GM19025 (cell line): Measurements from ENCODE around the gene HSPG2.

Experiments used
- ATAC-seq: cut with Tn5 transposase; IDR thresholded peaks from one replicate; pipeline ENCODE4 v1.9.1; 2021; ENCODE audit warnings: mild to moderate bottlenecking, low read depth, moderate library complexity; ENCODE audit not compliant: unreplicated experiment

The HSPG2 gene

DNA sequence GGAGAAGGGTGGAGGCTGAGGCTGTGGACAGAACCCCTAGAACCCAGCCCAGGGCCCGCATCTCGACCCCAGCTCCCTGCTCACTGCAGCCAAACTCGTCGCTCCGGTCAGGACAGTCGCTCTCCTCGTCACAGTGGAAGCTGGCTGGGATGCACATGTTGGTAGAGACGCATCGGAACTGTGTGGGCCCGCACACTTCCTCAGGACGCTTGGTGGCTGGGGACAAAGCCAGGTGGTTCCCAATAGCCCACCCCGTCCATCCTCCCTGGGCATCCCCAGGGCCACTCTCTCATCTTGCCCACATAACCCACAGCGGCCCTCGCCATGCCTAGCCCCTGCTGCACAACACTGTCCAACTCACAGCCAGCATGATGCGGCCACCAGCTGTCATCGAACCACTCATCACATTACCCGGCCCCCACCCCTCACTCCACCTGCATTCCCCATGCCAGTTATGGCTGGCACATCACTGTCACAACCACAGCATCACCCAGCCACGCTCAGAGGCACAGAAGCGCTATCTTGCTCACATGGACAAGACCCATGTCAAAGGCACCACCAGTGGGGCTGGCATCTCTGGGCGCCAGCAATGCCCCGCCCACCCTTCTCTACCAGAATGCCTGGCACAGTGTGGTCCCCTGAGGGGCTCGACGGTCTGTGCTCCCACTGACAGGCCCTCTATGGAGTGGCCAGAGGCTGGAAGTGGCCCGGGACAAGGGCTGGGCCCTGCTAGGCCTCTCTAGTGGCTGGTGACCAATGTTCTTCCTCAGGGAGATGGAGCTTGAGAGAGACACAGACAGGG is 51.7 kb downstream of the HSPG2 start:
- ATAC-seq: no peak

DNA sequence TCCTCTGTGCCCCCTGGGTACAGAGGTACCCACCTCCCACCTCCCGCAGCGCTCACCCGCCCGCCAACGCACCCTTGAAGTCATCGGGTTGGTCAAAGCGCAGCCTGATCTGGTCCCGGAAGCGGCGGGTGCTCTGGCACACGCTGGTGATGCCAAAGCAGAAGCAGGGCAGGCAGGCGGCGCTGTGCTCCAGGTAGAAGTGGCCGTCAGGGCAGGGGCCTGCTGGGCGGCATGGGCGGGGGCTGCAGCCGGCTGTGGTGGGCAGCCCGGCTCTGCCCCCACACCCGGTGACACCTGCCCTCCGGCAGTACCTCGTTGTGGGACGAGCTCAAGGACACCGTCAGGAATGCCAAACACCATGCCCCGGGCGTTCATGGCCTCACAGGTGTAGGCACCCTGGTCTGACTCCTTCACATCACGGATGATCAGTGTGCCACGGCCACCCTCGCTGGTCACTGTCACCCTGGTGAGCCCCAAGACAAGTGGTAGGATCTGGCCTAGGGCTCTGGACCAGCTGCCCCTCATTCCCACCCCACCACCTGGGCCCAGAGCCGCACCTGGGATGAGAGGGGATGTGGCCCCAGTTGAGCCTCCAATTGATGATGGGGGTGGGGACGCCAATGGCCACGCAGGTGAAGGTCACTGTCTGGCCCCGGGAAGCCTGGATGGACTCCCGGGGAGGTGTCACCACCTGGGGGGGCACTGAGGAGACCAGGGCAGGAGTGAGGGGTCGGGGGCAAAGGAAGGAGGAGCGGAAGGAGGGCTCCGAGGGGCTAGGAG is 52.5 kb downstream of the HSPG2 start:
- no peak for ATAC-seq

DNA sequence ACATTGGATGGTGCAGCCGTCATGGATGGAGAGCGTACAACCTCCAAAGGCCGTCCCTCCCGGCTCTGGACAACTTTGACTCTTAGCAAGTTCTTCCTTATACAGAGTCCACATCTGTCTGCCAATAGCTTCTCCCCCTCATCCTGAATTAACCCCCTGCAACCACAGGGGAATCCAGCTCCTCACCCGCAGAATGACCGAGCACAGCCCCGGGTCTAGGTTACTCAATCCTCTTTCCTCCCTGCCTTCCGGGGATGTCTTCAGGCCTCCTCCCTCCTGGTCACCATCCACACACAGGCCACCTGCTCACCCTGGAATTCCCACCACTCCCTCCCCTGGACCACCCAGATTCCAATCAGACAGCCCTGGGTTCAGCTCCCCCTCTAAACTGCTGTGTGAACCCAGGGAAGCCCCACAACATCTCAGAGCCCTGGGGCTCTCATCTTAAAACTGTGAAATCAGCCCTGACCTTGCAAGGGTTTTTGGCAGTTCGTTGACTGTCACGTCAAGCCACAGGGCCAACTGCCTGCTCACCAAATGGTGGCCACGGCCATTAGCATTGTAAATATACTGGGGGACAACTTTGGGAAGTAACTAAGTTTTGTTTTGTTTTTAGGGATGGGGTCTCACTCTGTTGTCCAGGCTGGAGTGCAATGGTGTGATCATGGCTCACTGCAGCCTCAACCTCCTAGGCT is 54.2 kb downstream of the HSPG2 start:
- no peak for ATAC-seq

DNA sequence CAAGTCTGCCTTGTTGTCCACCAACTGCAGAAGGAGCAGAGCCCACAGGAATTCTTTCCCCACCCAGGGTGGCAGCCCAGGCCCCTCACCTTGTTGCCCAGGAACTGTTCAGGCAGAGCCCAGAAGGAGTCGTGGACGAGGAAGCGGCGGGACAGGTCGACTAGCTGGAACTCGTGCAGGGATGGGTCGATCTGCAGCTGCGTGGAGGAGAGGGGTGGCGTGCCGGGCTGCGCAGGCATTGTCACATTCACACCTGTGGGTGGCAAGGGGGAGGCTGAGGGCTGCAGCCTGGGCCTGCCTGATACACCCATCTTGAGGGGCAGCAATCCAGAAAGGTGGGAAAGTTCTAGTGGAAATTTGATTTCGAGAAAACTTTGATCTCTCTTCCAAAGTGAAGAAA is 55.9 kb downstream of the HSPG2 start:
- ATAC-seq: no peak

DNA sequence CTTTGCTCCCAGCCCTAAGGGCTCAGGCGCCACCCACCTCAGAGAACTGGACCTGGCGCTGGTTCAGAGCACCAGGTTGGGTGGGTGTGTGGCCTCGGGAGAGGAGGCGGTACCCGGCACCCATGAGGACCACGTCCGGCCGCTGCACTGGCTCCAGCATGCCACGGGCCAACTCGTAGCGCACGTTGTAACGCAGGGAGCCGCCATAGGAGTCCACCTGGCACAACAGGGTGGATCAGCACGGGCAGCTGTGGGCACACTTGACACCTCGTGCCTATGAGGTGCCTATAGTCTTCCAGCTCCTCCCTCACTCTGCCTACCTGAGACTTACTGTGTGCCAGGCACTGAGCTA is 56.5 kb downstream of the HSPG2 start:
- no peak for ATAC-seq

DNA sequence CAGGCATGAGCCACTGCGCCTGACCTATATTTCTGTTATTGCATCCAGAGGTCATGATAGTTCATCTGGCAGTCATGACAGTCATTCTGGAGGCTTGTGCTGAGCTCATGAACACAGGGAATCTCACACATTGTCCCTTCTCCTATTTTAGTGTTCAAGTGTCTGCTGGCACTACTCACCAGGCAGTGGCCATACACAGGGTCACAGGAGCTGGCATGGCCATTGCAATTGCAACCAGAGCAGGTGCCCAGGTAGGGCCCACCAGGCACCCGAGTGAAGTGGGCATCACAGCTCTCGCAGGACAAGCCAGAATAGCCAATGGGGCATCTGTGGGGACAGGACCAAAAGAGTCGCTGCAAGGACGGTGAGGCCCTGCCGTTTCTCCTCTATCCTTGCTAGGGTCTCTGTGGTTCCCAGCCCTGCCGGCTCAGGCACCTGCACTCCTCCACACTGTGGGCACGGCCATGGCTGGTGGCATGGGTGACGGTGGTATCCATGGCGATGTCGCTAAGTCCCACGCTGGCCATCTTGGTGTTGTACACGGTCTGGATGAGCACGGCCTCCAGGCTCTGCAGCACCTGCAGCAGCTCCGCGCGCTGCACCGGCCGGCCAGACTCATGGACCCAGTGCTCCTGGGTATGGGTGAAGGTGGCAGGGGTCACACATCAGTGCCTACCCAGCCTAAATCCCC is 57.0 kb downstream of the HSPG2 start:
- no peak for ATAC-seq

DNA sequence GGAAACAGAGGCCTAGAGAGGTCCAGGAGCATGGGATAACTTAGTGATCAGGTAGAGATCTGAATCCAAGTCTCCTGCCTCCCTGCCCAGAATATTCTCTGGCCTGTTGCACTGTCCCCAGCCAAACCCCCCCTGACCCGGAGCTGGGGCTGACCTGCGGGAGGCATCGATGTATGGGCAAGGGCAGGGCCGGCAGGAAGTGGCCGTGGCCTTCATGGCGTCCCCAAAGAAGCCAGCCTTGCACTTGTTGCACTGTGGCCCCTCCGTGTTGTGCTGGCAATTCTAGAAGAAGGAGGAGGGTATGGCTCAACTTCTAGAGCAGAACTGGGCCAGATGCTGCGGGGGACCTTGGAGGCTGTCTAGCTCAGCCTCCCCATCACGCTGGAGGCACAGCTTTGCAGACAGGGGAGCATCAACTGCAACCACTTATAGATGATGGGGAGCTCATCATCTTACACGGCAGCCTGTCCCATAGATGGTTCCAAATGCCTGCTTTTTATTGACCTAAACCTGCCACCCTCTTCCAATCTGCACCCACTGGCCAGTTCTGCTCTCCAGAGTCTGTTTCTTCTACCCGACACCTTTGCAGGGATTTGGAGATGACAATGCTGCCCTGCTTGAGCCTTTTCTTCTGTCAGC is 58.2 kb downstream of the HSPG2 start:
- ATAC-seq: no peak

DNA sequence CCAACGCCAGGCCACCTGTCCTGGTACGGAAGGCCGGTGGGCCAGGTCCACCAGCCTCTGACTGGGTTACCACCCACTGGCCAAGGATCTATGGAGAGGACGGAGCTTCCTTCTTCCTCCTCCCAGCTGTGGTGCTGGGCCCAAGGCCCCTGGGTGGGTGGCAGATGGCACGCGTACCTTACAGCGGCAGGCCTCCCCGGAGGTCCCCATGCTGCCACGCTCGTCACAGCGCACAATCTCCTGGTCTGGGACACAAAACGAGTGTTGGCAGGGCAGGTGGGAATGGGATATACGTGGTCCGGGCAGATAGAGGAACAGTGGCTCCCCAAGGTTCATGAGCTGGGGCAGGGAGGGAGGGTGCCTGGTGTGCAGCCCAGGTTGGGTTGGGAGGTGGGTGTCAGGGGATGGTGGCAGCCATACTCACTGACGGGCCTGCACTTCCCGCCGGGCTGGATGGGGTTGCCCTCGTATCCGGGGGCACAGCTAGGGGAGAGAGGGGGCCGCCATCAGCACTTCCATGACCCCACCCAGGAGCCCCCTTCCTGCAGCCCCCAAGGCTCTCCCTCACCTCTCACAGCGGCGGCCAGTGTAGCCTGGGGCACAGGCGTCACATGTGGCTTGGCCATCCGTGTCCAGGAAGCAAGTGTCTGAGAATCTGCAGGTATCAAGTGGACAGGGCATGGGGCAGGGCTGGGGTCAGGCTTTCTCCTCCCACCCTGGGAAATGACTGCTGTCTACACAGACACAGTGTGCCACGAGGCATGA is 58.9 kb downstream of the HSPG2 start:
- no peak for ATAC-seq

DNA sequence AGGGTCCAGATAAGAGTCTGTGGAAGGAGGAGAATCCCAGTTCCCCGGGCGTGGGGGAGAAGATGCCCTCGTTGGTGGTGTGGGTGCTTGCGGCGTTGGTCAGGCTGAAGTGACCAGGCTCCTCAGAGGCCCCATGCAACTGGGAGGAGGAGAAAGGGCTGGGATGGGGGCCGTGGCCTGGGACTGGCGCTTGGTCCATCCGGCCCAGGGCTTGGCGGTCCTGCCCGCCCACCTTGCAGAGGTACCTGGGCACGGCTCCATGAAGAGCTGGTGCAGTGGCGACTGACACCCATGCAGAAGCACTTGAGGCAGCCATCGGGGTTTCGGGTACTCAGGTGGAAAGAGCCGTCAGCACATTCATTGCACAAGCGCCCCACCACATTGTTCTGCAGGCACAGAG is 60.8 kb downstream of the HSPG2 start:
- no peak for ATAC-seq

DNA sequence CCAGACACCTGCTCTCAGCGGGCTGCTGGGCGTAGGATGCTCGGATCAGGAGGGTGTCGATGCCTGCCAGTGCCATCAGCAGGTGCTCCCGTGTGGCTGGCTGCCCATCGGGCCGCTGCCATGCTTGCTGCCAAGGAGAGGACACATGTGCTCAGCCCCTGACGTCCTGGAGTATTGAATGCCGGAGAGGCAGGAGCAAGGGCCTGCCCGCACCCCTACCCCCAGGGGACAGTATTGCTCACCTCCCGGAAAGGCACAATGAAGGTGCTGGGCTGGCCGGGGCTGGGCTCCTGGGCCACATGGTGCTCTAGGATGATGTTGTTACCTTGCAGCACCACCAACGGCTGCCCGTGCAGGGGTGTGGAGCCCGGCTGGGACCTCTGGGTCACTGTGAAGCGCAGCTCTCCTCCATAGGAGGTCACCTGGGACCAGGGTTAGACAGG is 61.5 kb downstream of the HSPG2 start:
- no peak for ATAC-seq

DNA sequence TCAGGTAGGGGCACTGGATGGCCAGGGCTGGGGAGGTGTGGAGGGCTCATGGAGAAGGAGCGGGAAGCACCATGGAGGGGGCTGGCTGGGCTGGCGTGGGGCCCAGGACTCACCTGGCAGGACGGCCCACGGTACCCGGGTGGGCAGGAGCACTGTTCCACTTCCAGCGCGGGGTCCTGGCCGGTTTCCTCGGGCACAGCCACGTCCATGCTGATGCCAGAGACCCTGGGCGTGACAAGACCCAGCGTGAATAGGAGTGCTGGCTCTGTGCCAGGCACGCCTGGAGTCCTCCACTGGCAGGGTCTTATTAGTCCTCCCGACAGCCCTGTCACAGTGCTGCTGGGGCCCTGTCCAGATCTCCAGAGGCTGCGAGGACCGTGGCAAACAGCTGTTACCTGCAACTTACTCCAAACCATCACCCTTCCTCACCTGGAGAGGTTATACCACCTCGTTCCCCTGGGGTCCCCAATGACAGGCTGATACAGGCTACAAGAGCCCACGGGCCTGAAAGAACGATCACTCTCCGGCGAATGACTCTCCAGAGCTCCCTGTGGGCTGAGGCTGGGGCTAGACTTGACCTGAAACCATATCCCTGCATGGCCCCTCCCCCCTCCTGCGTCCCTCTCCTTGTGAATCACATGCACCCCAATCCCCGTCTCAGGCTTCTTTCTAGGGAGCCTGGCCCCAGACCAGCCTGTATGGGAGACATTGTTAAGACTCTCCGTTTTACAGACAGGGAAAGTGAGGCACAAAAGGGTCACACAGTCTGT is 62.1 kb downstream of the HSPG2 start:
- ATAC-seq: no peak

DNA sequence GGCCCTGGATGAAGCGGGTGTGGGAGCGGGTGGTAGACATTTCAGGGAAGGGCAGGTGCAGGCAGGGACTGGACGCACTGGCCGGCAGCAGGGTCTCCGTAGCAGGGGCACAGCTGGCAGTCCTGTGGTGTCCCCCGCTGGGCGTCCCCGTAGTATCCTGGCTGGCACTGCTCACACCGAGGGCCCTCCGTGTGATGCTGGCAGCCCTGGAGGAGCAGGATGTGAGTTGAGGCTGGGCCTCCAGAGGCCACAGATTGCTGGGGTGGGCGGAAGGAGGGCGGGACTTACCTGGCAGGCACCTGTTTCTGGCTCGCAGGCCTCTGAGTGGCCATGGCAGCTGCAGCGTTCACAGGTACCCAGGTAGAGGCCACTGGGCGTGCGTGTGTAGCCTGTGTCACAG is 62.8 kb downstream of the HSPG2 start:
- ATAC-seq: no peak

DNA sequence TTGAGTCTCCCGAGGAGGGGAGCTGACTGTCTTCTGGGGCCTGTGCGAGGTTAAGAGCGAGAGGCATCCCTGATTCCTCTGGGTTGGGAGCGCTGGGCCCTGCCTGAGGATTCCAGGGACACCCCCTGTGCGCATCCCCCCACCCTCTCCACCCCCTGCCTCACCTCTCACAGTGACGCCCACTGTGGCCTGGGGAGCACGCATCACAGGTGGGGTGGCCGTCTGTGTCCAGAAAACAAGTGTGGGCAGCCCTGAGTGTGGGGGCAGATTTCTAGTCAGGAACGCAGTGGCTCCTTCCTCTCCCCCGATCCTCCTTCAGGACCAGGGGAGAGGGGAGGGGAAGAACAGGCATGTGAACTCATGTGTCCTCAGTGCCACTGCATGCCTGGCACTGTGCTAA is 63.3 kb downstream of the HSPG2 start:
- no peak for ATAC-seq

DNA sequence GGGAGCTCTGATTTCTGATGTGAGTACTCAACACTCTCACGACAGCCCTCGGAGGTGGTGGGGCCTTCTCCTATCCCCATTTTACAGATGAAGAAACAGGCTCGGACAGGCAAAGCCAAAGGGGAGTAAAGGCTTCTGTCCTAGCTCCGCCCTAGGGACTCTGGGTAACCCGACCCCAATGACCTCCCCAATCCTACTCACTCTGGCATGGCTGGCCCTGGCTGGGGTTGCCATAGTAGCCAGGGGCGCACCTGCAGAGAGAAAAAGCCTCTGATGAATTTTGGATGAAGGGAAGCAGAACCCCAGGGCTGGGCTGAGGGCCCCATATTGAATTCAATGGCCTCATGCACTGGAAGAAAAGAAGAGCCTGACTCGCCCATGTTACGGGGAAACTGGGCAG is 63.9 kb downstream of the HSPG2 start:
- ATAC-seq: no peak

DNA sequence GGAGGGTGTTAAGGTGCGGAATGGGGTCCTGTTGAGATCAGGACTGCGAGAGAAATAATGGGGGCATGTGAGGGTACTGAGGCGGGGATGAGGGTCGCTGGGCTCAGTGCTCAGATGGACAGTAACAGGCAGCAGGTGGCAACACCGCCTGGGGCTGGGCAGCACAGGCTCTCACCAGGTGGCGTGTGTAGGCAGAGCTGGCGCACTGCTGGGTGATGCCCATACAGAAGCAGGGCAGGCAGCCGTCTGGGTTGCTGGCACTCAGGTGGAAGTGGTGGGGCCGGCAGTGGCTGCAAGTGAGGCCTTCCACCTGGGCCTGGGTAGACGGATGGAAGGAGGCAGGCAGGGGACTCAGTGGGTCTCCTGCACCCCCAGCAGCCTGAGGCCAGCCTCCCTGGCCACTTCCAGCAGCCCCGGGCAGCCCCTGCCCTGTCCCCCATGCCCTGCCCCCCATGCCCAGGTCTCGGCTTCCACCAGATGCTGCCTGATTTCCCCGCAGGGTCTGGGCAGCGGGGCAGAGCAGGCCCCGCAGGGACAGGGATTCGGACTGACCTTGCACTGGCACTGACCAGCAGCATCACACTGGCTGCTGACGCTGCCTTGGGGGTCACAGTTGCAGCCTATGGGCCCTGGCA is 64.5 kb downstream of the HSPG2 start:
- no peak for ATAC-seq

DNA sequence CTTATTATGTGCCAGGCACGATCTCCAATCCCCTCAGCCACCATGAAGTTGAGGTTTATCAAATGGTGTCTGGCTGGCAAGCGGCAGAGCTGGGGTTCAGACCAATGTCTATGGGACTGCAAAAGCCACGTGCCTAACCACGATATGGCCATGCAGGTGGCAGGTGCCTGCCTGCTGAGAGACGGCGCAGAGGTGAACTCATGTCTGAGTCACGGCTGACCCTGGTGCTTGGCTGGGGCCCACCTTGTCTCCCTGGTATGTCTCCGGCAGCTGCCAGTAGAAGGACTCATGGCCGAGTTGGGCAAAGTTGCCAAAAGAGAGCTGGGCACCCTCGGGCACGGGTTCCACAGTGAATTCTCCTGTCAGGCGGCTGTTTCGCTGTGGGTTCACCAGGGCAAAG is 65.2 kb downstream of the HSPG2 start:
- ATAC-seq: no peak

DNA sequence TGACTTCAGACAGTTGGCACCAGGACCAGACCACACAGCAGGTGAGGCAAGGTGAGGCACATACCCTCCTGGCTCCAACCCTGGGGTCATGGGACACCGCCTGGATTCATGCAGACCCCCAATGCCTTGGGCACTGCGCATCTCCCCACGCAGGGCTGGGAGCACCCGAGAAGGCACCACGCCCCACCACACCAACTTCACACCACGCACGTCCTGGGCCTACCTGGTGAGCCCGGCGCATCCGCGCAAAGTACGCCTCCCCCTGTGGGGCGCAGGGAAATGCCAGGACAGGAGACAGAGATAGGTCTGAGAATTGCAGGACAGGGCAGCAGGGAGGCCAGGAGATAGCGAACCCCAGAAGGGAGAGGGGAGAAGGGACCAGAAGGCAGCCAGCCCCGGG is 66.5 kb downstream of the HSPG2 start:
- ATAC-seq: no peak

DNA sequence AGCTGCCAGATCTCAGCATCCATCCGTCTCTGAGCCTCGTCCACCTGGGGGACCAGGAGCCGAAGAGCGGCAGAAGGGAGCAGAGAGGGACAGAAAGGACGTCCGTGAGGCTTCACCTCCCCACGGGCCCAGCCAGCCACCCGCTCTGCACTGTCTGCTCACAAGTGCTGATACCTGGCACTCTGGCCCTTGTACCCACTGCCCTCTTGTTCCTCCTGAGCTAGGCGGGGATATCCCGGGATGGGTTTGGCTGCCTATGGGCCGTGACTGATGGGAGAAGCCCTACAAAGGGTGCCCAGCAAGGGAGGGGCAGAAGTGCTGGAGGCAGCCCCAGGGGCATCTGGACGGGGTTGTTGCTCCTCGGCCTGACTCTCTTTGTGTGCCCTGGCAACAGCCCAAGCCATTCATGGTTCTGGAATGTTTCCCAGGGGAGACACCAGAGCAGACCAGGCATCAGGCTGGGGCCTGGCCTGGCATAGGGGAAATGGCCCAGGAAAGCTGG is 67.4 kb downstream of the HSPG2 start:
- ATAC-seq: no peak
